Osteocyte (in vitro differentiated cells): ENCODE data around the gene NPL. TPM values are rescaled to one million over a fixed set of nuclear protein-coding genes. Genes with fewer than 3 reads are reported as not detected.
A peak's percentile ranks its signal among the peaks of the same experiment; 100 is the strongest.

Experiments
- DNase-seq: peaks from one replicate; pipeline ENCODE4 v3.0.0; 2021; ENCODE audit warnings: mixed read lengths; ENCODE audit not compliant: unreplicated experiment; ENCODE audit errors: extremely low spot score
- H3K27ac Mint-ChIP-seq: one replicate; pipeline ENCODE4 v1.8.0; 2021; ENCODE audit warnings: mild to moderate bottlenecking, mixed read lengths; ENCODE audit not compliant: unreplicated experiment
- H3K27me3 Mint-ChIP-seq: one replicate; pipeline ENCODE4 v1.8.0; 2021; ENCODE audit warnings: mixed read lengths; ENCODE audit not compliant: unreplicated experiment
- H3K36me3 Mint-ChIP-seq: one replicate; pipeline ENCODE4 v1.8.0; 2021; ENCODE audit warnings: mixed read lengths; ENCODE audit not compliant: unreplicated experiment
- H3K4me1 Mint-ChIP-seq: one replicate; pipeline ENCODE4 v1.8.0; 2021; ENCODE audit warnings: mixed read lengths; ENCODE audit not compliant: unreplicated experiment
- H3K4me3 Mint-ChIP-seq: one replicate; pipeline ENCODE4 v1.8.0; 2021; ENCODE audit warnings: mild to moderate bottlenecking, moderate library complexity, mixed read lengths; ENCODE audit not compliant: unreplicated experiment
- H3K9me3 Mint-ChIP-seq: one replicate; pipeline ENCODE4 v1.8.0; 2021; ENCODE audit warnings: mixed read lengths; ENCODE audit not compliant: unreplicated experiment
- total RNA-seq: library from RNA; stranded (reverse); gene quantifications from 2 replicates; pipeline ENCODE4 v1.2.1, GENCODE V29; 2021
- TF ChIP-seq, protein P1 (sequence below): fragments of 200-600 bp; sonication (generic); IDR thresholded peaks from 2 replicates; pipeline ENCODE4 v1.5.0; 2021; ENCODE audit warnings: antibody characterized with exemption, mild to moderate bottlenecking, moderate library complexity

Gene NPL
- total RNA-seq, 1 donor from 2014 or later: 4.2 TPM

GRCh38 chr1:182779530-182779929 is 10.0 kb upstream of the NPL start:
- Mint-ChIP-seq H3K4me1 (peaks cover 6% of the 10 kb centered on the region), H3K27ac (no peak overlapping the region), H3K36me3 (no peaks in the 10 kb centered on the region), H3K9me3 (no peaks in the 10 kb centered on the region), H3K27me3 (peaks cover 14% of the 10 kb centered on the region), H3K4me3 (no peak overlapping the region)
- no peak for DNase-seq
- TF ChIP-seq, protein P1, sequence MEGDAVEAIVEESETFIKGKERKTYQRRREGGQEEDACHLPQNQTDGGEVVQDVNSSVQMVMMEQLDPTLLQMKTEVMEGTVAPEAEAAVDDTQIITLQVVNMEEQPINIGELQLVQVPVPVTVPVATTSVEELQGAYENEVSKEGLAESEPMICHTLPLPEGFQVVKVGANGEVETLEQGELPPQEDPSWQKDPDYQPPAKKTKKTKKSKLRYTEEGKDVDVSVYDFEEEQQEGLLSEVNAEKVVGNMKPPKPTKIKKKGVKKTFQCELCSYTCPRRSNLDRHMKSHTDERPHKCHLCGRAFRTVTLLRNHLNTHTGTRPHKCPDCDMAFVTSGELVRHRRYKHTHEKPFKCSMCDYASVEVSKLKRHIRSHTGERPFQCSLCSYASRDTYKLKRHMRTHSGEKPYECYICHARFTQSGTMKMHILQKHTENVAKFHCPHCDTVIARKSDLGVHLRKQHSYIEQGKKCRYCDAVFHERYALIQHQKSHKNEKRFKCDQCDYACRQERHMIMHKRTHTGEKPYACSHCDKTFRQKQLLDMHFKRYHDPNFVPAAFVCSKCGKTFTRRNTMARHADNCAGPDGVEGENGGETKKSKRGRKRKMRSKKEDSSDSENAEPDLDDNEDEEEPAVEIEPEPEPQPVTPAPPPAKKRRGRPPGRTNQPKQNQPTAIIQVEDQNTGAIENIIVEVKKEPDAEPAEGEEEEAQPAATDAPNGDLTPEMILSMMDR: no peak

DNA sequence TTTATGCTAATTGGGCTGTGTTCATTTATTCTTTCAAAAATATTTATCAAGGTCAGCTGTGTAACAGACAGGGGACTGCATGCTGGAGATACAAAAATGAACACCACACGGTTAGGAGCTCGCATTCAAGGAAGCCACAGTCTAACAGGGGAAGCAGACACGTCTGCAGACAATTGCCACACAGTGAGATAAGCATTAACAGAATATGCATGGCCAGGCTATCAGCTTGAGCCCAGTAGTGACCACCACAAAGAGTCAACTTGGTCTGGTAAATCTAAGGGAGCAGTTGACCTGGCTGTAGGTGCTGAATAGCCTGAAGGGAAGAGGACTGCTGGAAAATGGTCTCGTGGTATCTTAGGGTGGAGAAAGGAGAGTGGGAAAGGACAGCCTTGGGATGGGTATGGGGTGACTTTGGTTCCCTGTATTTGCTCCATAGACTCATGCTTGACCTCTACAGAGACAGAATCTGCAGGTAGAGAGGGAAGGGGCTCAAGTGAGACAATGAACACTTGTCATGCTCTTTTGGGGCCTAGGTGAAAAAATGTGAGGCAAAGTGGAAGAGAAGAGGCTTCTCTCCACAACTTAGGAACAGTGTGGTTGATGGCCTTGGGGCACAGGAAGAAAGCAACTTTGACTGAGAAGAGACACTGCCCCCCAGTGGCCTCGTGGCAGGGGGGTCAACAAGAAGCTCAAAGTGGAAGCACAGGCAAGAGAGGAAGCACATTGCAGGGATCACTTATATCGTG is 7.6 kb upstream of the NPL start:
- Mint-ChIP-seq H3K27ac (no peak overlapping the region), H3K36me3 (no peaks in the 10 kb centered on the region), H3K9me3 (no peaks in the 10 kb centered on the region), H3K4me3 (no peak overlapping the region), H3K4me1 (peaks cover 5% of the 10 kb centered on the region), H3K27me3 (peaks cover 12% of the 10 kb centered on the region)
- TF ChIP-seq, protein P1: peak; percentile 65
- DNase-seq: no peak

DNA sequence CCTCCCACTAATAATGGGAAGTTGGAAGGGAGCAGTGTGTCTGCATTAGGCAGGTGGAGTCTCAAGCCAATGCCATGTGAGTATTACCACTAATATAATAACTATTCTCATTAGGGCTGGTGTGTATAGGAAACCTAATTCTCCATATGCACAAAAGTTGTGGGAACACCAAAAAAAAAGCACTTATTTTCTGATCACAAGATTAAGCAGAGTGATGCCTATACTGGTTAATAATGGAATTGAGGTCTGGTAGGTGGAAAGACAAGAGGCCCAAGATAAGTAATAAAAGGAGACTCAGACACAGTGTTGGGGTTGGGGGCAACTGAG is 7.0 kb upstream of the NPL start:
- H3K27ac Mint-ChIP-seq: no peak overlapping the region
- H3K4me3 Mint-ChIP-seq: no peak overlapping the region
- no peak for DNase-seq
- no peaks in the 10 kb centered on the region for H3K9me3 Mint-ChIP-seq
- H3K27me3 Mint-ChIP-seq: peaks cover 16% of the 10 kb centered on the region
- TF ChIP-seq, protein P1: no peak
- H3K36me3 Mint-ChIP-seq: no peaks in the 10 kb centered on the region
- H3K4me1 Mint-ChIP-seq: no peaks in the 10 kb centered on the region

- no peak for DNase-seq
- Mint-ChIP-seq H3K27me3 (peaks cover 21% of the 10 kb centered on the region), H3K4me1 (no peaks in the 10 kb centered on the region), H3K27ac (no peak overlapping the region), H3K36me3 (no peaks in the 10 kb centered on the region), H3K4me3 (no peak overlapping the region), H3K9me3 (no peaks in the 10 kb centered on the region)
- TF ChIP-seq, protein P1: peak; percentile 20
Measured at GRCh38 chr1:182783068-182783467, 6.5 kb upstream of the NPL start.

DNA sequence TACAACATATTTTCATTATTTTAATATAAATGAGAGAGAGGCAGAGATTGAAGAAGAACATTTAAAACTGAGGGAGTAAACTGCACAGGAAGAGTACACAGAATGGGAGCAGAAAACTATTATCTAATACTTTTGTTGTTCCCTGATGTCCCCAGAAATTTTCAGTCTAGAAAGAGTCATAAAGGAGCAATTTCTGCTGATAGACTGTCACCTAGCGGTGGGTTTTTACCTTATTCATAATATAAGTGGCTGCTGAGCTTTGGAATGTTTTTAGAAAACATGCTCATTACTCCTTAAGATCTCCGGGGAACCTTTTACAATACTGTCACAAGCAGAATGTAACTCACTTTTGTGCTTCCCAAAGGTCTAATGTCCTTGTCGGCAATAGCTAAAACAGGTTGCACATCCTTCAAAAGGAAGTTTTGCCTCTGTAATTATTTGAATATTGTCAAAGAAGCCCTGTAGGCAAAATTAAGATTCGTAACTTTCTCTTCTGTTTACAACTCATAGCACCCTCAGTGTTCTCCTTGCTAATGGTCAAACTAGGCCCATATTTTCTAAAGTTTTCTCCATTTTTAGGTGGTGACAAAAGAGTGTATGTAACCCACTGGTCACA is 4.9 kb upstream of the NPL start:
- Mint-ChIP-seq H3K36me3 (no peaks in the 10 kb centered on the region), H3K4me1 (peaks cover 5% of the 10 kb centered on the region), H3K27ac (no peak overlapping the region), H3K27me3 (peaks cover 28% of the 10 kb centered on the region), H3K4me3 (no peak overlapping the region), H3K9me3 (no peaks in the 10 kb centered on the region)
- DNase-seq: no peak
- TF ChIP-seq, protein P1: peak; percentile 84
